ENCODE results near the gene MZT2B. TPM values are rescaled to one million over a fixed set of nuclear protein-coding genes. Genes with fewer than 3 reads are reported as not detected.
"Not testable (repeated sequence)": the region's sequence is repeated elsewhere in the genome, so short reads cannot be mapped to it uniquely, and the experiment has no call there.

MZT2B gene
- total and polyA plus RNA-seq, 2 of the 8 experiments (the other 6 are each of a cell fraction or from before 2014, with no cell fraction given) = 90.3 to 151 TPM

GRCh38 chr2:130152136-130152815 is 29.8 kb upstream of the MZT2B start:
- H3K79me2 ChIP-seq (ENCODE audit: control insufficient read depth in 1 of 2, insufficient read depth in 2 of 2, low read length in 2 of 2); H2BK15ac ChIP-seq (ENCODE audit: low read length); H3K4me3 ChIP-seq (ENCODE audit: extremely low read depth in 1 of 4, insufficient read depth in 2 of 4, low read depth in 3 of 4, low read length in 4 of 4); H3K4me1 ChIP-seq (replicated peaks in 1 of 4; ENCODE audit: control insufficient read depth in 3 of 4, insufficient read depth in 4 of 4, low read length in 3 of 4); H4K8ac ChIP-seq (ENCODE audit: extremely low read depth, insufficient read depth, low read length); H2BK20ac ChIP-seq (ENCODE audit: low read length); H3K18ac ChIP-seq (ENCODE audit: extremely low read depth, low read length); H4K5ac ChIP-seq (ENCODE audit: insufficient read length, low read depth, low read length); CTCF ChIA-PET (ENCODE audit: partially characterized antibody); H3K23me2 ChIP-seq (ENCODE audit: low read depth, low read length); H2BK12ac ChIP-seq (ENCODE audit: low read depth, low read length); H4K20me1 ChIP-seq (replicated peaks in 1 of 2; ENCODE audit: control insufficient read depth in 1 of 2, insufficient read depth in 2 of 2, low read length in 2 of 2); DNase-seq (ENCODE audit: low read depth in 1 of 2, low spot score in 2 of 2); H3K56ac ChIP-seq (replicated peaks; ENCODE audit: insufficient read length, low read depth, low read length); H4K91ac ChIP-seq (replicated peaks; ENCODE audit: insufficient read length, low read length); H3K14ac ChIP-seq (ENCODE audit: insufficient read length); H3K79me1 ChIP-seq (ENCODE audit: low read depth, low read length); H3K9ac ChIP-seq (replicated peaks in 1 of 4; ENCODE audit: extremely low read depth in 1 of 4, low read depth in 3 of 4, low read length in 3 of 4); FAIRE-seq; H2BK5ac ChIP-seq (ENCODE audit: low read depth, low read length); H2AK5ac ChIP-seq (ENCODE audit: low read depth, low read length); H2BK120ac ChIP-seq (replicated peaks; ENCODE audit: low read depth, low read length); H3K4me2 ChIP-seq (ENCODE audit: insufficient read depth in 1 of 2, low read depth in 2 of 2, low read length in 2 of 2); H2AFZ ChIP-seq (ENCODE audit: low read length); H3K27me3 ChIP-seq (replicated peaks in 1 of 4; ENCODE audit: control insufficient read depth in 3 of 4, extremely low read depth in 1 of 4, insufficient read depth in 3 of 4, low read length in 3 of 4); H3K23ac ChIP-seq (ENCODE audit: insufficient read length); POLR2A ChIA-PET (ENCODE audit: partially characterized antibody); H3K27ac ChIP-seq (ENCODE audit: low read depth, low read length); H3K9me3 ChIP-seq (ENCODE audit: insufficient read depth in 2 of 2, low read depth in 1 of 2, low read length in 1 of 2); H3K4ac ChIP-seq (replicated peaks; ENCODE audit: insufficient read length, low read depth, low read length): not testable (repeated sequence)
- WGBS, 2 experiments (ENCODE audit: extremely low coverage in 1 of 2, insufficient coverage in 1 of 2, insufficient read length in 1 of 2, insufficient replicate concordance in 2 of 2, low coverage in 1 of 2, low lambda C conversion rate in 2 of 2, missing lambda C conversion rate in 1 of 2) = 94% methylated on average over 3 of the region's 27 CpGs; no CpG with 5 or more reads in 1 of the 2 experiments
- H3K36me3 ChIP-seq (ENCODE audit: control insufficient read depth in 2 of 4, insufficient read depth in 4 of 4, low read length in 3 of 4) = peaks cover 3 to 32% (median 14%) of the 10 kb centered on the region in 4 experiments; a peak in 5 of 8 replicates

Data from H1 (cell line).